Thymus (tissue), 11 donors: ENCODE data around the gene STK35. TPM values are rescaled to one million over a fixed set of nuclear protein-coding genes. Genes with fewer than 3 reads are reported as not detected.

ENCODE experiments used
- DNase-seq, 9 donors: peaks; one replicate each; pipeline ENCODE4 v3.0.0-alpha.2; 2013; ENCODE audit warnings: low spot score in 9 of 9, low read depth in 6 of 9, missing footprints in 1 of 9
- H3K27ac ChIP-seq, 2 donors: one replicate each; pipeline ENCODE4 v1.5.1; 2013; ENCODE audit warnings: control low read depth in 1 of 2, low read depth in 1 of 2, low read length in 1 of 2, mild to moderate bottlenecking in 1 of 2, moderate library complexity in 1 of 2
- H3K27me3 ChIP-seq, 2 donors: one replicate each; pipeline ENCODE4 v1.5.1; 2013; ENCODE audit warnings: low read length in 1 of 2; ENCODE audit not compliant: control insufficient read depth in 2 of 2, insufficient read depth in 1 of 2
- H3K36me3 ChIP-seq, 2 donors: one replicate each; pipeline ENCODE4 v1.5.1; 2013; ENCODE audit warnings: low read length in 1 of 2, mild to moderate bottlenecking in 1 of 2, moderate library complexity in 1 of 2; ENCODE audit not compliant: control insufficient read depth in 2 of 2, insufficient read depth in 2 of 2
- H3K4me1 ChIP-seq, 2 donors: one replicate each; pipeline ENCODE4 v1.5.1; 2013; ENCODE audit warnings: low read length in 2 of 2; ENCODE audit not compliant: control insufficient read depth in 2 of 2, insufficient read depth in 2 of 2
- H3K4me3 ChIP-seq, 2 donors: one replicate each; pipeline ENCODE4 v1.5.1; 2013; ENCODE audit warnings: low read length in 2 of 2, control low read depth in 1 of 2, mild to moderate bottlenecking in 1 of 2
- H3K9me3 ChIP-seq, 2 donors: one replicate each; pipeline ENCODE4 v1.5.1; 2013; ENCODE audit warnings: low read length in 1 of 2, mild to moderate bottlenecking in 1 of 2; ENCODE audit not compliant: control insufficient read depth in 2 of 2, insufficient read depth in 1 of 2
- WGBS: extraction: QIAGEN DNeasy Blood & Tissue Kit; methylation state at CpG from one replicate; pipeline ENCODE4 v1.1.7; 2013; 5-methylcytosine and 5-hydroxymethylcytosine counted together
- polyA plus RNA-seq: library from polyadenylated mRNA; stranded (reverse); fragments of 200-250 nt; gene quantifications from one replicate; pipeline ENCODE4 v1.2.3, GENCODE V29; 2013
- total RNA-seq: library from RNA; stranded (reverse); fragments of 120-200 nt; gene quantifications from one replicate; pipeline ENCODE4 v1.2.4, GENCODE V29; 2013
- donor health status: healthy.

STK35 gene
- total and polyA plus RNA-seq, 2 donors, result 4.1 to 5.4 TPM

DNA sequence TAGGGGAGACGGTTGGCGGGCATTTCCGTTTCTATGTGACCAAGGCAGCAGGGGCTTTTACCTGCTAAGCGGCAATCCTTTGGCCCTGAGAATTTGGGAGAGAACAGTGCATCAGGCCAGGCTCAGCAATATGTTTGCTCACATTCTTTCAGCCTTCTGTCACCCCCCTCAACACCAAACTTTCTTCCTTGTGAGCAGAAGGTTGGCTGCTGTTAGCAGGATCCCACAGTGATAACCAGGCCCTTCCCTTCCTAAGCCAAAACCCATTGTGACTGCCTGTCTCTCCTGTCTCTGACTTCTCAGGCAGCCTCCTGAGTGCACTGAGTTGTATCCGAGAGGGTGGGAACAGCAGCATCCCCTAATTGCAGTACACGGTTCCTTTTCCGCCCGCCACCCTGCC, 43.7 kb downstream of the STK35 start:
- Histone ChIP-seq H3K4me1 (no peaks in the 10 kb centered on the region), H3K36me3 (peaks cover 12 to 24% of the 10 kb centered on the region in 2 donors), H3K27ac (no peak overlapping the region), H3K9me3 (no peaks in the 10 kb centered on the region), H3K4me3 (no peak overlapping the region), H3K27me3 (no peaks in the 10 kb centered on the region)
- DNase-seq, result no peak
- WGBS, result 98% methylated on average over 8 of the region's 8 CpGs

DNA sequence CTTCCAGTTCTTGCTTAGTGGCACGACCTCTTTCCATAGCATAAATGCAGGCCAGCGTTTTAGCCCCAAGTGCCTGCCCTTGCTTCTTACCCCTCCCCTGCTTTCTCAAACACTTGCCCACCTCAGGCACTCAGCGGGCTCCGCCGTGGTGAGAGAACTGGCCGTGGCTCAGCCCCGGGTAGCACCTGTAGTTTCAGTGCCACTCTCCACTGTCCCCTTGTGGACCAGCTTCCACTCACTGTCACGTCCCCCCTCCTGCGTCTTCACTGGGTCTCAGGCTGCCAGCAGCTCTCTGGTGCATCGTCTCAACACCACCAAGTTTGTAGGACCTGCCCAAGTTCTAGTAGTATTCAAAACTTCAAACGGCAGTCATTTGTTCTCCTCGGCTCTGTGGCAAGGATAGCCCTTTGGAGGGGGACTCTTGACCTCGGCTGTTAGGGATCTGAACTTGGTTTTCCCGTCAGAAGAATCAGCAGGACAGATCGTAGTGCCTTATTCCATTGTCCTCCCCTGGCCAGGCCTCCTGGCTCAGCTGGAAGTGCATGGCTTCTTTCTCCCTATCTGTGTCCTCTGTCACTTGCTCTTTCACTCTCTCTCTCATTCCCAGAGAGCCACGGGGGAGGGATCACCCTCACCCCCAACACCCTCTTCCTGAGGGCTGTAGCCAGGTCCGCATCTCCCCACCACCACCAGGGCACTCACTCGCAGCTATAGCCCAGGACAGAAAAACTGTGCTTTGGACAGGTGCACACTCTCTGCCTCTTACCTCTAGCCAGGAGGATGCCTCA, 44.6 kb downstream of the STK35 start:
- Histone ChIP-seq H3K36me3 (peaks cover 12 to 24% of the 10 kb centered on the region in 2 donors), H3K4me3 (no peak overlapping the region), H3K9me3 (no peaks in the 10 kb centered on the region), H3K4me1 (no peaks in the 10 kb centered on the region), H3K27me3 (no peaks in the 10 kb centered on the region), H3K27ac (no peak overlapping the region)
- no peak for DNase-seq
- 97% methylated on average over 18 of the region's 18 CpGs for WGBS

GRCh38 chr20:2149507-2149906, 47.9 kb downstream of the STK35 start:
- Histone ChIP-seq H3K36me3 (peaks cover 6 to 18% of the 10 kb centered on the region in 2 donors), H3K27ac (no peak overlapping the region), H3K27me3 (no peaks in the 10 kb centered on the region), H3K4me1 (no peaks in the 10 kb centered on the region), H3K9me3 (no peaks in the 10 kb centered on the region), H3K4me3 (no peak overlapping the region)
- DNase-seq, result no peak
- 98% methylated on average over 6 of the region's 6 CpGs for WGBS

- no peaks in the 10 kb centered on the region for H3K27me3 ChIP-seq
- no peak overlapping the region for H3K27ac ChIP-seq
- no peaks in the 10 kb centered on the region for H3K9me3 ChIP-seq
- no peak for DNase-seq
- 97% methylated on average over 6 of the region's 6 CpGs for WGBS
- H3K4me3 ChIP-seq, result no peak overlapping the region
- H3K4me1 ChIP-seq, result no peaks in the 10 kb centered on the region
- H3K36me3 ChIP-seq, result peaks cover 4 to 15% of the 10 kb centered on the region in 2 donors
Observed at GRCh38 chr20:2150660-2151059, 49.0 kb downstream of the STK35 start.

- no peak overlapping the region for H3K27ac ChIP-seq
- no peaks in the 10 kb centered on the region for H3K4me1 ChIP-seq
- WGBS, result 95% methylated on average over 3 of the region's 3 CpGs
- H3K36me3 ChIP-seq, result peaks cover under 1 to 6% of the 10 kb centered on the region in 2 donors
- H3K9me3 ChIP-seq, result no peaks in the 10 kb centered on the region
- no peak overlapping the region for H3K4me3 ChIP-seq
- no peaks in the 10 kb centered on the region for H3K27me3 ChIP-seq
- no peak for DNase-seq
Observed at GRCh38 chr20:2151858-2152281, 50.2 kb downstream of the STK35 start.

DNA sequence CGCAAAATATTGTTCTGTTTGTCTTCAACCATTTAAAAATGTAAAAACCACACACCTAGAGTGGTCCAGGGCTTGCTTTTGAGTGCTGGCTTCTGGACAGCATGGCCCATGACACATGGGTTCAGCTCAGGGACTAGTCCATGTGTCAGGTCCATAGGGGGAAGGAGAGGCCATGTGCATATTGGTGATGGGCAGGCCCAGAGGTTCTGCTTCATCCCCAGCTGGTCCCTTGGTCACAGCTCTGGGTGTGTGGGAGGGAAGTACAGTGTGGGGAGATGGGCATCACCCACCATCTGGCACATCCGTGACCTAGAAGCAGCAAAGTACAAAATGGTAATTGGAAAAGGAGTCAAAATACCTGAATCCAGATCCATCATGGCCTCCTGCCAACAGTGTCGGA, 50.7 kb downstream of the STK35 start:
- DNase-seq, result no peak
- Histone ChIP-seq H3K27ac (no peak overlapping the region), H3K4me3 (no peak overlapping the region), H3K4me1 (no peaks in the 10 kb centered on the region), H3K9me3 (no peaks in the 10 kb centered on the region), H3K36me3 (peaks cover 0 to 3% of the 10 kb centered on the region in 2 donors), H3K27me3 (no peaks in the 10 kb centered on the region)
- 98% methylated on average over 3 of the region's 3 CpGs for WGBS

DNA sequence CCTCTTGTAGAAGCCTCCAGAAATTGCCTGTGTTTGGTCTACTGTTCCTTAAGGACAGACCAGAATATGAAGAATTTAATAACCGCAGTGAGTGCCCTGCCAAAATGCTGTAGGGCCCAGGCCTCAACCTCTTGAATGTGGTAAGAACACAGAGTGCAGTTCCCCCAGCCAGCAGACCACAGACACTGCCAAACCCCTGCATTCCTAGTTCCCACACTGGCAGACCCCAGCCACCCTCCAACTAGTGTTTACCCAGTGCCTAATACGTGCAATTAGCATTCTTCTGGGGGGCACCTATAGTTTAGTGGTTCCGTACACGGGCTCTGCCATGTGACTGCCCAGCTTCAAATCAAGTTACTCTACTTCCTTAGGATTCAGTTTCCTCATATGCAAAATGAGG, 51.7 kb downstream of the STK35 start:
- H3K9me3 ChIP-seq, result no peaks in the 10 kb centered on the region
- no peak for DNase-seq
- H3K27ac ChIP-seq, result no peak overlapping the region
- WGBS, result 99% methylated on average over 4 of the region's 4 CpGs
- no peaks in the 10 kb centered on the region for H3K36me3 ChIP-seq
- H3K27me3 ChIP-seq, result no peaks in the 10 kb centered on the region
- H3K4me1 ChIP-seq, result no peaks in the 10 kb centered on the region
- H3K4me3 ChIP-seq, result no peak overlapping the region

GRCh38 chr20:2156224-2156623, 54.6 kb downstream of the STK35 start:
- Histone ChIP-seq H3K4me1 (no peaks in the 10 kb centered on the region), H3K9me3 (no peaks in the 10 kb centered on the region), H3K27me3 (no peaks in the 10 kb centered on the region), H3K27ac (no peak overlapping the region), H3K36me3 (no peaks in the 10 kb centered on the region), H3K4me3 (no peak overlapping the region)
- no peak for DNase-seq
- WGBS, result 97% methylated on average over 4 of the region's 4 CpGs

GRCh38 chr20:2156666-2157624, 55.3 kb downstream of the STK35 start:
- DNase-seq, result no peak
- 97% methylated on average over 11 of the region's 11 CpGs for WGBS
- no peaks in the 10 kb centered on the region for H3K9me3 ChIP-seq
- H3K4me1 ChIP-seq, result no peaks in the 10 kb centered on the region
- H3K4me3 ChIP-seq, result no peak overlapping the region
- H3K36me3 ChIP-seq, result no peaks in the 10 kb centered on the region
- H3K27me3 ChIP-seq, result no peaks in the 10 kb centered on the region
- H3K27ac ChIP-seq, result no peak overlapping the region
